Right ventricle myocardium superior (tissue), 1 donor: ENCODE data around the gene HBP1. TPM values are rescaled to one million over a fixed set of nuclear protein-coding genes. Genes with fewer than 3 reads are reported as not detected.
"Not testable (repeated sequence)": the region's sequence is repeated elsewhere in the genome, so short reads cannot be mapped to it uniquely, and the experiment has no call there.

ENCODE experiments used
- ATAC-seq: fragments of 200-7000 bp; cut with Tn5 transposase; one replicate; pipeline ENCODE4 v1.9.1; 2020; ENCODE audit warnings: mild to moderate bottlenecking; ENCODE audit not compliant: poor library complexity
- DNase-seq: peaks from one replicate; pipeline ENCODE4 v3.0.0-alpha.2; 2020
- intact Hi-C: fragments of 100-400 bp; cut with DNase I; formaldehyde crosslinking; loops from one replicate; pipeline ENCODE4 v1.11.2; 2022
- total RNA-seq: library from RNA; stranded (reverse); fragmentation: NEBNext Ultra II Directional; extraction: Animal tissue kit (Norgen Biotek cat#: 25700); gene quantifications from one replicate; pipeline ENCODE4 v1.2.1, GENCODE V29; 2021
- donor health status: DM: no; HTN: yes; CAD: no; lungs with severe emphysema.

Gene HBP1
- total RNA-seq, 1 donor from 2014 or later = 68.9 TPM

- intact Hi-C loops = no loop called here
These were observed 39.8 kb downstream of the HBP1 start for GRCh38 chr7:107208563-107208962.

GRCh38 chr7:107209565-107209964, 40.8 kb downstream of the HBP1 start:
- intact Hi-C loops = no loop called here
- DNase-seq (no peak), ATAC-seq (no peak)

More at GRCh38 chr7:107208563-107208962, 39.8 kb downstream of the HBP1 start:
- ATAC-seq (no peak), DNase-seq (no peak)

GRCh38 chr7:107210400-107210799, 41.6 kb downstream of the HBP1 start:
- ATAC-seq = no peak
- intact Hi-C loops = loop anchor here (10.0 kb wide), 1 partner anchor 74 kb away; no protein-coding TSS in a partner anchor
- DNase-seq = no peak

GRCh38 chr7:107212725-107213124, 43.9 kb downstream of the HBP1 start:
- ATAC-seq = no peak
- intact Hi-C loops = loop anchor here (10.0 kb wide), 1 partner anchor 72 kb away; no protein-coding TSS in a partner anchor

GRCh38 chr7:107213193-107213788, 44.5 kb downstream of the HBP1 start:
- DNase-seq (peak; percentile 75), ATAC-seq (peak; percentile 84)
- intact Hi-C loops = loop anchor here (10.0 kb wide), 1 partner anchor 72 kb away; no protein-coding TSS in a partner anchor

More at GRCh38 chr7:107212725-107213124, 43.9 kb downstream of the HBP1 start:
- no peak for DNase-seq

GRCh38 chr7:107213945-107214344, 45.1 kb downstream of the HBP1 start:
- DNase-seq (no peak), ATAC-seq (no peak)
- intact Hi-C loops = loop anchor here (10.0 kb wide), 1 partner anchor 71 kb away; no protein-coding TSS in a partner anchor

GRCh38 chr7:107219563-107220244, 50.9 kb downstream of the HBP1 start:
- ATAC-seq = no peak
- no peak for DNase-seq
- intact Hi-C loops = loop anchor here (10.0 kb wide), 1 partner anchor 65 kb away; no protein-coding TSS in a partner anchor

GRCh38 chr7:107220356-107220755, 51.6 kb downstream of the HBP1 start:
- DNase-seq (no peak), ATAC-seq (peak; percentile 78)
- intact Hi-C loops = no loop called here

GRCh38 chr7:107220806-107221205, 52.0 kb downstream of the HBP1 start:
- DNase-seq = peak; percentile 70
- ATAC-seq = peak; percentile 87

GRCh38 chr7:107224374-107225223, 55.8 kb downstream of the HBP1 start:
- ATAC-seq (no peak), DNase-seq (no peak)
- intact Hi-C loops = no loop called here

More at GRCh38 chr7:107220806-107221205, 52.0 kb downstream of the HBP1 start:
- intact Hi-C loops = not testable (repeated sequence)

- DNase-seq (no peak), ATAC-seq (no peak)
- intact Hi-C loops = no loop called here
These were observed 59.5 kb downstream of the HBP1 start for GRCh38 chr7:107228291-107228690.

GRCh38 chr7:107230334-107230733, 61.5 kb downstream of the HBP1 start:
- DNase-seq = no peak
- intact Hi-C loops = no loop called here
- ATAC-seq = no peak

GRCh38 chr7:107232568-107233090, 63.8 kb downstream of the HBP1 start:
- no peak for ATAC-seq
- intact Hi-C loops = no loop called here
- DNase-seq = no peak

- intact Hi-C loops = no loop called here
- peak; percentile 19 for ATAC-seq
- no peak for DNase-seq
These were observed 64.4 kb downstream of the HBP1 start for GRCh38 chr7:107233174-107233573.

- ATAC-seq = peak; percentile 48
These were observed 65.2 kb downstream of the HBP1 start for GRCh38 chr7:107233981-107234380.

GRCh38 chr7:107234436-107234835, 65.6 kb downstream of the HBP1 start:
- no peak for DNase-seq
- ATAC-seq = no peak
- intact Hi-C loops = no loop called here

More at GRCh38 chr7:107233981-107234380, 65.2 kb downstream of the HBP1 start:
- intact Hi-C loops = no loop called here
- no peak for DNase-seq

- no peak for ATAC-seq
- no peak for DNase-seq
- intact Hi-C loops = no loop called here
These were observed 68.1 kb downstream of the HBP1 start for GRCh38 chr7:107236862-107237261.

GRCh38 chr7:107237451-107237850, 68.6 kb downstream of the HBP1 start:
- no peak for DNase-seq
- intact Hi-C loops = no loop called here
- ATAC-seq = peak; percentile 73

GRCh38 chr7:107242267-107242666, 73.5 kb downstream of the HBP1 start:
- ATAC-seq (peak; percentile 63), DNase-seq (no peak)
- intact Hi-C loops = no loop called here
